Measurements from ENCODE around the gene PGAP6.
"Not testable (repeated sequence)": the region's sequence is repeated elsewhere in the genome, so short reads cannot be mapped to it uniquely, and the experiment has no call there.

Gene PGAP6

DNA sequence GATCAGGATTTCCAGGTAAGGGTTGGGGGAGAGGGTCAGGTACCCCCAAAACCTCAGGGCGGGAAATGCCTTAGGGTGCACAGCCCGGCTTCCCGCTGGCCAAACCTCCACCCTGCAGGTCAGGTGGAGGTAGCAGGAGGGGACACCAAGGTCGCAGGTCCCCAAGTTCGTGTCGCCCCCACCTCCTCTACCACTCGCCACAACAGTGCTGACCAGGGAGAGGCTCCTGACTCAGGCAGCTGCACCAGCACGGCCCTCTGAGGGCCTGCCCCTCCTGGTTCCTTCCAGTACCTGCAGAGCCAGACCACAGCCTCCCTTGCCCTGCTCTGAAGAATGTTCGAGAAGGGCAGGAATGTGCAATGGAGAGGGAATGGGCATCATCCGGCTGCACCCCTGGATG lies 15.3 kb downstream of the PGAP6 start:
- CTCF ChIA-PET: interaction anchor here (0.6 kb wide), 1 partner anchor 14 kb away, joined by 4 read pairs; the partner anchor contains the start of gene AXIN1
- TF ChIP-seq, protein P1, sequence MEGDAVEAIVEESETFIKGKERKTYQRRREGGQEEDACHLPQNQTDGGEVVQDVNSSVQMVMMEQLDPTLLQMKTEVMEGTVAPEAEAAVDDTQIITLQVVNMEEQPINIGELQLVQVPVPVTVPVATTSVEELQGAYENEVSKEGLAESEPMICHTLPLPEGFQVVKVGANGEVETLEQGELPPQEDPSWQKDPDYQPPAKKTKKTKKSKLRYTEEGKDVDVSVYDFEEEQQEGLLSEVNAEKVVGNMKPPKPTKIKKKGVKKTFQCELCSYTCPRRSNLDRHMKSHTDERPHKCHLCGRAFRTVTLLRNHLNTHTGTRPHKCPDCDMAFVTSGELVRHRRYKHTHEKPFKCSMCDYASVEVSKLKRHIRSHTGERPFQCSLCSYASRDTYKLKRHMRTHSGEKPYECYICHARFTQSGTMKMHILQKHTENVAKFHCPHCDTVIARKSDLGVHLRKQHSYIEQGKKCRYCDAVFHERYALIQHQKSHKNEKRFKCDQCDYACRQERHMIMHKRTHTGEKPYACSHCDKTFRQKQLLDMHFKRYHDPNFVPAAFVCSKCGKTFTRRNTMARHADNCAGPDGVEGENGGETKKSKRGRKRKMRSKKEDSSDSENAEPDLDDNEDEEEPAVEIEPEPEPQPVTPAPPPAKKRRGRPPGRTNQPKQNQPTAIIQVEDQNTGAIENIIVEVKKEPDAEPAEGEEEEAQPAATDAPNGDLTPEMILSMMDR (conservative IDR thresholded peaks at IDR 0.05; ENCODE audit: low read depth): no peak
- H3K27ac ChIP-seq: peak overlapping the region; percentile 65
- POLR2A ChIA-PET (ENCODE audit: low non-redundant PET): no interaction called here
- no peak for DNase-seq (ENCODE audit: low spot score)

DNA sequence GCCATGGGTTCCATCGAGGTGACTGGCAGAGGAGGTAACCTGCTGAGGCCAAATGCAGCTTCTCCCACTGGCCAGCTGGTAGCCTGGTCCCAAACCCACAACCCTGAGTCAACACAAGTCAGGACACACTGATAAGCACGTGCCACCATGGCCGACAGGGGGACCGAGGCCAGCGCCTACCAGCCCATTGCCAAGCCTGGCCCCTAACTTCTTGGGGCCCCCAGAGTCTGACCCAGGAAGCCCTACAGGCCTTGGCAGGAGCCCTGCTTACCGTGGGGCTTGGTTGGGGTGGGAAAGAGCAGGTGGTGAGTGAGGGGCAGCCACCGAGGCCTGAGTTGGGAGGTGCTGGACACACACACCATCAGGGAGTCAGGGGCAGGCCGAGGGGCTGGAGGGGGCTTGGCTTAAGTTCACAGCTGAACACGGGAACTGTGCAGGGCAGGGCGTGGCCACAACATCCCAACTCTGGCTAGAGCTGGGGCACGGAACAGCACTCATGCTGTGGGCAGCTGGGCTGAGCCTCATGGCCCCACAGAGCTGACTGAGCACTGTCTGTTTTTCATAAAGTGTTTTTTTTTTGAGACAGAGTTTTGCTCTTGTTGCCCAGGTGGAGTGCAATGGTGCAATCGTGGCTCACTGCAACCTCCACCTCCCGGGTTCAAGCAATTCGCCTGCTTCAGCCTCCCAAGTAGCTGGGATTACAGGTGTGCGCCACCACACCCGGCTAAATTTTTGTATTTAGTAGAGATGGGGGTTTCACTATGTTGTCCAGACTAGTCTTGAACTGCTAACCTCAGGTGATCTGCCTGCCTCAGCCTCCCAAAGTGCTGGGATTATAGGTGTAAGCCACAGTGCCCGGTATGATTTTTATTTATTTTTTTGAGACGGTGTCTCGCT lies 16.9 kb downstream of the PGAP6 start:
- POLR2A ChIA-PET (ENCODE audit: low non-redundant PET): interaction anchor here (0.7 kb wide), 1 partner anchor 60 kb away, joined by 3 read pairs; the partner anchor contains the start of gene RAB11FIP3
- H3K27ac ChIP-seq: peak overlapping the region; percentile 65
- CTCF ChIA-PET: interaction anchor here (0.7 kb wide), 1 partner anchor 299 kb away, joined by 3 read pairs; no protein-coding TSS in a partner anchor
- DNase-seq (ENCODE audit: low spot score): no peak
- TF ChIP-seq, protein P1 (conservative IDR thresholded peaks at IDR 0.05; ENCODE audit: low read depth): no peak

DNA sequence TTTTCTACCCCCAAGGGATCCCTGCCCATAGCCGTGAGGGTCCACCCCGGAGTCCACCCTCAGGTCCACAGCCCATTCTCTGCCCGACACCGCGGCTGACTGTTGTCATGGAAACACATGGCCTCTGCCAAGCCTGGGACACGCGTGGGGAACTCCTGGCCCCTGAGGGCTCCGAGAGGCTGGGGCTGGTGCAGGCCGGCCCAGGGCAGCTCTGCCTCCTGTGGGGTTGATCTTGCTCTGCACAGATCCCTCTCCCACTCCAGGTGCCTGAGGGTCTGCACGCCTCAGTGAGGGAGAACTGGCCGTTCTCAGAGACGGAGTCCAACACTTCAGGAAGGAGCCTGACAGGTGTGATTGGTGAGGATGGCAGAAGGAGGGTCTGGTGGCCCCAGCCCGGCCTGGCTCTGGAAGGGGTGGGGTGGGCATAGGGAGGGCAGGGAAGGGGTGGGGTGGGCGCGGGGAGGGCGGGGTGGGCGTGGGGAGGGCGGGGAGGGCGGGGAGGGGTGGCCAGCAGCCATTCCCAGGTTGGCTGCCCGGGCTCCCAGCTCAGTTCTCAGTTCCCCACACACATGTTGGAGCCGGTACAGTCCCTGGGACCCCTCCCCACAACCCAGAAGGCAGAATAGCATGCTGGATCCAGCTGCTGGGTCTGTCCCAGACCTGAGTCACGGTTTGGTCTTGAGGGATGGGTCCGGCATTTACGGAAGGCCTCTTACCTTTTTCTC lies 17.9 kb downstream of the PGAP6 start:
- CTCF ChIA-PET: interaction anchor here (0.7 to 2.2 kb wide), 2 partner anchors 256 to 298 kb away, joined by 3 to 15 read pairs; no protein-coding TSS in a partner anchor
- POLR2A ChIA-PET (ENCODE audit: low non-redundant PET): no interaction called here
- TF ChIP-seq, protein P1 (conservative IDR thresholded peaks at IDR 0.05; ENCODE audit: low read depth): no peak
- peak overlapping the region; percentile 65; the same call in 1 of the 2 replicates for H3K27ac ChIP-seq
- no peak for DNase-seq (ENCODE audit: low spot score)

DNA sequence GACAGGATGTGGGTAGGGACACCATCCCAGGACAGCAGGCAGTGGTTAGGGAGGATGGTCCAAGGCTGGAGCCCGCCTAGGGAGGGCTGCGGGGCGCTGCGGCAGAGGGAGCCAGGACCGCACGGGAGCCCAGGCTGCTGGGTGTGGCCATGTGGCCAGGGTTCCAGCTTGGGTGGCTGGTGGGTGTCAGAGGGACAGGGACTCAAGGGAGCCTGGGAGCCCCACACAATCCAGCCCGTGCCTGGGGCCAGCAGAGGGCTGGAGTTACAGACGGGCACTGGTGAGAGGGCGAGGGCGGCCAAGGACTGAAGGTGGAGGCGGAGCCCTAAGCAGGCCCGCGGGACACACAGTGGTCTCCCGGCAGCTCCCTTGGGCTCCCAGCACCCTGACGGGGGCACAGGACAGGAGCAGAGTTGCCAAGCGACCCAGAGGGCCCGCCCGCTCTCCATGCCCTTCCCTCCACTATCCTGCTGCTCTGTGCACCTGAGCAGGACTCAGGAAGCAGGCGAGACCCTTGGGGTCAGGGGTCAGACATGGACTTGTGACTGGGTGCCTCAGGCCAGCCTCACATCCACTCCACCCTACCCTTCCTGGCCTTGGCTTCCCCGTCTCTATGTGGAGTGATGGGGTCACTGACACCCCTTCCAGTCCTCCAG lies 18.5 kb downstream of the PGAP6 start:
- TF ChIP-seq, protein P1 (conservative IDR thresholded peaks at IDR 0.05; ENCODE audit: low read depth): no peak
- DNase-seq (ENCODE audit: low spot score): no peak
- ChIA-PET POLR2A (ENCODE audit: low non-redundant PET) (no interaction called here), CTCF (interaction anchor here (1.0 to 2.2 kb wide), 4 partner anchors 11 to 256 kb away, joined by 4 to 15 read pairs (median 4); partner anchors contain the start of gene LUC7L)
- no peak overlapping the region for H3K27ac ChIP-seq

DNA sequence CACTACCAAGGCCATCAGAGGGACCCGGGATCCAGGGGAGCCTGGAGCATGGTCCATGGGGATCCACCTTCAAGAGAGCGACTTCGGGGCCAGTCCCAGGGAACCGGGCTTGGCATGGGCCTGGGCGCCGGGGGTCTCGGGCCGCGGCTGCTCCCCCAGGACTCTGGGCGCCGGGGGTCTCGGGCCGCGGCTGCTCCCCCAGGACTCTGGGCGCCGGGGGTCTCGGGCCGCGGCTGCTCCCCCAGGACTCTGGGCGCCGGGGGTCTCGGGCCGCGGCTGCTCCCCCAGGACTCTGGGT lies 19.1 kb downstream of the PGAP6 start:
- peak overlapping the region; percentile 15; the same call in 1 of the 2 replicates for H3K27ac ChIP-seq
- CTCF ChIA-PET: interaction anchor here (0.6 to 2.2 kb wide), 30 partner anchors 9 to 299 kb away, joined by 3 to 15 read pairs (median 4); partner anchors contain the start of gene LUC7L
- POLR2A ChIA-PET (ENCODE audit: low non-redundant PET); DNase-seq (ENCODE audit: low spot score): not testable (repeated sequence)

DNA sequence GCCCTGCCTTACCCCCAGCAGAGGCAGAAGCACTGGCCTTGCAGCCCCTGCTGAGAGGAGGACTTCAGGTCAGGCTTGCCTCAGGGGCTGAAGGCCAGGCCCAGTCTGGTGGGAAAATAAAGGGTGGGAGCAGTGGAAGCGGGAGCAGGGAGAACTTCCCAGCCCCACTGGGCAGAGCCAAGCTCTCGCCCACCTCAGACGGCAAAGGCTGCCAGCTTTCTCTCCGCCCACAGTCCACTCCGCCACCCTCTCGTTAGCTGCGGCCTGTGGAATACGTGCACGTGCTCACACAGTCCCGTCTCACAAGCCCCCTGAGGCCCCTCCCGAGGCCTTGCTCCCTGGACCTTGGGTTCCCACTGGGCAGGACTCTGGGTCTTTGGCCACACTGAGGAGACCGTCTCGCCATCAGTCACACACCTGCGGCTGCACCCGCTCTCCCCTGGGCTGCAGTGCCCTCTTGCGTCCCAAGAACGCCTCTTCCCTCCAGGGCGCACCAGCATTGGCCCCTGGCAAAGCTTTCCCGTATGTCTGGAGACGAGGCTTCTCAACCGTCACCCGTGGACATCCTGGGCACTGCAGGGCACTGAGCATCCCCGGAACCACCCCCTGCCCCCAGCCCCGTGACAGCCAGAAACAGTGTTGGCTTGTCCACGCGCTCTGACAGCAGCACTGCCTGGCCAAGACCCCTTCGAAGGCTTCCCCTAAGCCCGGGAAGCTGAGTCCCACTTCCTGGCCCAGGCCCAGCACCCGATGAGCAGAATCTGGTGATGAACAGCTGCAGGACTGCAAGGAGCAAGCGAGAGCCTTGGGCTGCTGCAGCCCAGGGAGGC lies 19.7 kb downstream of the PGAP6 start:
- TF ChIP-seq, protein P1 (conservative IDR thresholded peaks at IDR 0.05; ENCODE audit: low read depth): peak; percentile 91
- POLR2A ChIA-PET (ENCODE audit: low non-redundant PET): no interaction called here
- peak overlapping the region; percentile 15 for H3K27ac ChIP-seq
- peak; percentile 80 for DNase-seq (ENCODE audit: low spot score)
- CTCF ChIA-PET: interaction anchor here (0.5 to 2.2 kb wide), 39 partner anchors 9 to 299 kb away, joined by 3 to 15 read pairs (median 4); partner anchors contain the start of genes AXIN1 and LUC7L

Measured in RWPE1 (cell line).